Right ventricle myocardium superior (tissue), 1 donor: ENCODE data around the gene KCNE2. TPM values are rescaled to one million over a fixed set of nuclear protein-coding genes. Genes with fewer than 3 reads are reported as not detected.

ENCODE experiments used
- ATAC-seq: fragments of 200-7000 bp; cut with Tn5 transposase; one replicate; pipeline ENCODE4 v1.9.1; 2020; ENCODE audit warnings: mild to moderate bottlenecking; ENCODE audit not compliant: poor library complexity
- DNase-seq: peaks from one replicate; pipeline ENCODE4 v3.0.0-alpha.2; 2020
- intact Hi-C: fragments of 100-400 bp; cut with DNase I; formaldehyde crosslinking; loops from one replicate; pipeline ENCODE4 v1.11.2; 2022
- long read RNA-seq: library from polyadenylated mRNA; unstranded; transcript quantifications from one replicate; pipeline ENCODE4 v2.0.0, GENCODE V29; 2021
- total RNA-seq: library from RNA; stranded (reverse); fragmentation: NEBNext Ultra II Directional; extraction: Animal tissue kit (Norgen Biotek cat#: 25700); gene quantifications from one replicate; pipeline ENCODE4 v1.2.1, GENCODE V29; 2021
- donor health status: DM: no; HTN: yes; CAD: no; lungs with severe emphysema.

KCNE2 gene, protein sequence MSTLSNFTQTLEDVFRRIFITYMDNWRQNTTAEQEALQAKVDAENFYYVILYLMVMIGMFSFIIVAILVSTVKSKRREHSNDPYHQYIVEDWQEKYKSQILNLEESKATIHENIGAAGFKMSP
- total RNA-seq = not detected
- long read RNA-seq = 0 reads

DNA sequence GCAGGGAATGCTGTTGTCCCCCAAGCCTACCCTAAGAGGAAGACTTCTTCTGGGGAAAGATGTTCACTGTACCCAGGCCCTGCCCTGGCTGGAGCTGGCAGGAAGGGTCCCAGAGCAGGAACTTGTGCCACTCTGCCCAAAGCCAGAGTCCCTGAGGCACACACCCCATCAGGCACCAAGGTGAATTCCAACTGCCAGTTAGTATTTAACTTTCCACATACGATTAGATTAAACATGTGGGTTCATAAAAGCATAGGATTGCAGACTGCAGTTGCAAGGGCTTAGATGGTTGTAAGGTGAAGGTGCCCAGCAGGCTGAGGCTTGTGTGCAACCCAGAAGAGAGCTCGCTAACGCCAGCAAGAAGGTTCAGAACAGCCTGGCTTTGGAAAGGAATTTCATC is at the start of gene KCNE2:
Gene KCNE2, plus strand, starts transcription at position 274 of the 400 bp plus-strand sequence. CDS start 6,473 bp downstream, outside the sequence.
- DNase-seq (no peak), ATAC-seq (no peak)
- intact Hi-C loops = no loop called here

DNA sequence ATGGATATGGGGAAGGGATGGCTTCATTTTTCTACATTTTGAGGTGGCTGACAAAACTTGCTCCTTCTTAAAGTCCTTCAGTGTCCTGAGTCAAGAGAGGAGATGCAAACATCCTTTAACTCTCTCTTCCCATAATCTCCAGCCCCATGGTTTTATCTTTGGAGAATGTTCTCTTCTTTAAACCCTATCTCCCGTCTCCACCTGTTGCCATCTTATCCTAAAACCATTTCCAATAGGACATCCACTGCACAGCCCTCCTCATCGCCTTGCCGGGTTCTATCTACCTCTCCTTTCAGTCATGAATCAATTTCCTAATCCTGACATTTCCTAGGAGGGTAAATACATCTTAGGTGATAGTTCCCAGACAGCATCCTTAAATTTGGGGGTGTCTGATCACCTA is 44.2 kb upstream of the KCNE2 start:
- DNase-seq (no peak), ATAC-seq (no peak)
- intact Hi-C loops = no loop called here

GRCh38 chr21:34320011-34320410 is 43.8 kb upstream of the KCNE2 start:
- no peak for ATAC-seq

GRCh38 chr21:34330055-34330454 is 33.8 kb upstream of the KCNE2 start:
- DNase-seq (no peak), ATAC-seq (no peak)
- intact Hi-C loops = no loop called here

More at GRCh38 chr21:34320011-34320410, 43.8 kb upstream of the KCNE2 start:
- DNase-seq = no peak
- intact Hi-C loops = no loop called here

- DNase-seq (no peak), ATAC-seq (no peak)
- intact Hi-C loops = no loop called here
Observed at GRCh38 chr21:34331726-34332125, 32.1 kb upstream of the KCNE2 start.

DNA sequence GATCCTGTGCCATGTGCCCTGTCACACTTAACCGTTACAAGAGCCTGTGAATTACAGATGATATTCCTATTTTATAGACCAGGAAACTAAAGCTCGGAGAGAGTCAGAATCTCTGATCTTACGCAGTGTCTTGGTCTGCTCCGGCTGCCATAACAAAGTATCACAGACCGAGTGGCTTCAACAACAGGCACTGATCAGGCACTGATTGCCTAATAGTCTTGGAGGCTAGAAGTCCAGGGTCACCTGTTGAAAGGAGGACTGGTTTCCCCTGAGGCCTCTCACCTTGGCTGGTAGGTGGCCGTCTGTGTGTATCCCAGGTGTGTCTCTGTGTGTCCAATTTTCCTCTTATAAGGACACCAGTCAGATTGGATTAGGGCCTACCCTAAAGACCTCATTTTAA is 31.5 kb upstream of the KCNE2 start:
- ATAC-seq (no peak), DNase-seq (no peak)
- intact Hi-C loops = no loop called here

- intact Hi-C loops = no loop called here
- DNase-seq (no peak), ATAC-seq (no peak)
Observed at GRCh38 chr21:34333121-34333739, 30.6 kb upstream of the KCNE2 start.

- intact Hi-C loops = no loop called here
- no peak for ATAC-seq
- no peak for DNase-seq
Observed at GRCh38 chr21:34335316-34335715, 28.5 kb upstream of the KCNE2 start.

GRCh38 chr21:34336245-34336644 is 27.6 kb upstream of the KCNE2 start:
- ATAC-seq (peak; percentile 50), DNase-seq (no peak)
- intact Hi-C loops = no loop called here

GRCh38 chr21:34336756-34337391 is 26.9 kb upstream of the KCNE2 start:
- no peak for DNase-seq
- ATAC-seq = peak; percentile 42
- intact Hi-C loops = no loop called here

GRCh38 chr21:34337741-34338140 is 26.1 kb upstream of the KCNE2 start:
- peak; percentile 53 for ATAC-seq
- intact Hi-C loops = no loop called here
- no peak for DNase-seq

GRCh38 chr21:34338226-34338625 is 25.6 kb upstream of the KCNE2 start:
- intact Hi-C loops = no loop called here
- no peak for ATAC-seq
- DNase-seq = no peak

DNA sequence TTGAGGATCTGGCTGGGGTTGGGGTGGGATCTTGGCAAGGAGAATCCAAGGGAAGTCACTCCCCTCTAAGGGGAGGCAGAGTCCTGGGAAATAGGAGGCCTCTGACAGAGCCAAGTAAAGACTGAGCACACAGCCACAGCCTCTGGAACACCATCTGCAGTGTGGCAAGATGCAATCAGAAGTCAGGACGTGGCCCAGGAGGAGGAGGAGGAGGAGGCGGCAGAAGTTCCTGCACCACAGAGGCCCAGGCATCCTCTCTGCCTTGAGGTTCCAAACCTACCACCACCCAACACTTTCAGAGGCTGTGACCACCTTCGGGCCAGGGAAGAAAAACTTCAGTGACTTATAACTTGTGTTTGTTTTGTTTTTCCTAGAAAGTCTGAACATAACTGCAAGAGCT is 23.7 kb upstream of the KCNE2 start:
- DNase-seq (no peak), ATAC-seq (no peak)
- intact Hi-C loops = no loop called here

- intact Hi-C loops = no loop called here
- ATAC-seq (no peak), DNase-seq (no peak)
Observed at GRCh38 chr21:34342476-34342875, 21.3 kb upstream of the KCNE2 start.

DNA sequence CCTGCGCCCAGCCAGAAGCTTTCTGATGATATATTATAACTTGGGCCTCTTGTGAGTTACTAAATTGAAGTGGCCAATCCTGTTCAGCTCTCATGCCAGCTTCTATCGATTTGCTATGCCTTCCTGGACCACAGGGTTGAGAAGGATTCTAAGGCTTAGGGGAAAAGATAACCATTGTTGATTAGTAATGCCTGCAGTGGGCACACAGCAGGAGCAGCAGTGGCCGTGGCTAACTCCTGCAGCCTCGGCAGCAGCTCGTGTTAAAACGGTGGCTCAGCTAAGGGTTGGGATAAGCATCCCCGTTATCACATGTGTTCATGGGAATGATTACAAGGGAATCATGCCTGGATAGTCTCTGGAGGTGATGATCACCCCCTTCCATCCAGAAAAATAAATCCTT is 20.5 kb upstream of the KCNE2 start:
- no peak for DNase-seq
- intact Hi-C loops = no loop called here
- ATAC-seq = no peak

DNA sequence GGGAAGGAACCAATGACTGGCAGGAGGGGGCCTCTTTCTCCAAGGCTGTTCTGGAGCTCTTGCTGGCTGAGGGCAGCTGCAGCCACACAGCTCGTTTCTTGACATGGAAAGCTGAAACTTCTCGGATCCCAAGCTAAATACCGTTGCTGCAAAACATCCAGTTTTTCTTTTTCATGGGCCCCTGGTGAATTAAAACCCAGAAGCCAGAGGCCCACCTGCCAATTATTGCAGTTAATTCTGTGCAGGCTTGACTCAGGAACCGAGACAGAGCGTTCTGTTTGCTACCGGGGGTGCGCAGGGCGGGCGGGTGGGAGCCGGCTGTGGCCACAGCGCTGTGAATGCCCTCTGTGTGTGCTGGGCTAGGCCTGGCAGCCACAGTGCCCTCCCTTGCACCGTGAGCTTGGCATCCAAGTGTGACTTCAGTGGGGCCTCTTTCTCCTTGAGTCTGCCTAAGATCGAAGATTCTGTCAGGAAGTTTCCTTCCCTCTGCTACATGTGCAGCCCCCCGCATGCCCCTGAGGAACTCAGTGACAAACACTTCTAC is 19.9 kb upstream of the KCNE2 start:
- DNase-seq = no peak
- peak; percentile 37 for ATAC-seq
- intact Hi-C loops = no loop called here

- intact Hi-C loops = no loop called here
- ATAC-seq (no peak), DNase-seq (no peak)
Observed at GRCh38 chr21:34344584-34344983, 19.2 kb upstream of the KCNE2 start.

- DNase-seq (peak; percentile 53), ATAC-seq (peak; percentile 16)
- intact Hi-C loops = no loop called here
Observed at GRCh38 chr21:34345091-34345871, 18.5 kb upstream of the KCNE2 start.

DNA sequence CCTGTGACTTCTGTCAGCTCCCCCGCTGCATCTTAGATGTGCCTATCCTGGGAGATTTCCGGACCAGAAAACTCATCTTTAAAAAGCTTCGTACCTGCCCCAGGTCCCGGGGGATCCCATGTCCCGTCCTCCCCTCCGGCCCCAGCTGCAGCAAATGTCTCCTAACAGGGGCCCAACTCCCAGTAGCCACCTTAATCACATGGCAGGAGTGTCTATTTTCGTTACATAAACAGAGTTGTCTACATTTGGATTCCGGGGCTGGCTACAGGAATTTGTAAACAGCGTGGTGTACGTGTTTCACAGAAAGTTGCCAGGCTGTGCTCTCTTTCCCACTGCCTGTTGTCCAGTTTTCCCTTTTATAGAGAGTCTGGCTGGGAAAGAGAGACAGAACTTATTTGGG is 17.9 kb upstream of the KCNE2 start:
- intact Hi-C loops = no loop called here
- ATAC-seq = peak; percentile 32
- no peak for DNase-seq
